ENCODE results near the gene ENTPD2.
A peak's percentile ranks its signal among the peaks of the same experiment; 100 is the strongest.
"Not testable (repeated sequence)": the region's sequence is repeated elsewhere in the genome, so short reads cannot be mapped to it uniquely, and the experiment has no call there.

ENTPD2 gene

GRCh38 chr9:137063311-137064026 is 9.6 kb upstream of the ENTPD2 start:
- DNase-seq: no peak

GRCh38 chr9:137062798-137063197 is 8.9 kb upstream of the ENTPD2 start:
- DNase-seq: not testable (repeated sequence)

- no peak for DNase-seq
Observed at GRCh38 chr9:137062384-137062783, 8.5 kb upstream of the ENTPD2 start.

GRCh38 chr9:137058521-137059234 is 4.8 kb upstream of the ENTPD2 start:
- DNase-seq: no peak

- no peak for DNase-seq
Observed at GRCh38 chr9:137057545-137057944, 3.7 kb upstream of the ENTPD2 start.

GRCh38 chr9:137056739-137057415 is 3.0 kb upstream of the ENTPD2 start:
- no peak for DNase-seq

- DNase-seq: no peak
Observed at GRCh38 chr9:137055385-137056364, 1.8 kb upstream of the ENTPD2 start.

GRCh38 chr9:137054932-137055384 is 1.1 kb upstream of the ENTPD2 start:
- no peak for DNase-seq

GRCh38 chr9:137052998-137053943 is 590 bp downstream of the ENTPD2 start:
- DNase-seq: no peak

GRCh38 chr9:137052293-137052692 is 1.6 kb downstream of the ENTPD2 start:
- no peak for DNase-seq

- DNase-seq: no peak
Observed at GRCh38 chr9:137051145-137051724, 2.6 kb downstream of the ENTPD2 start.

GRCh38 chr9:137050570-137050969 is 3.3 kb downstream of the ENTPD2 start:
- DNase-seq: no peak

GRCh38 chr9:137049544-137050449 is 4.1 kb downstream of the ENTPD2 start:
- DNase-seq: peak; percentile 91

- DNase-seq: no peak
Observed at GRCh38 chr9:137048655-137049543, 5.0 kb downstream of the ENTPD2 start.

- peak; percentile 92 for DNase-seq
Observed at GRCh38 chr9:137046088-137046787, 7.6 kb downstream of the ENTPD2 start, which contains the start of gene NPDC1. TSS of gene NPDC1 (minus strand) at chr9:137046177. CDS start at chr9:137045989, 188 bp downstream.

GRCh38 chr9:137045294-137046087 is 8.4 kb downstream of the ENTPD2 start:
- DNase-seq: no peak

All from activated CD8-positive, alpha-beta memory T cell treated with anti-CD3 and anti-CD28 coated beads, Interleukin-2, amount 50 U/mL, for 48 hours (primary cell).